Osteocyte (in vitro differentiated cells): Measurements from ENCODE around the gene HOXB5. TPM values are rescaled to one million over a fixed set of nuclear protein-coding genes. Genes with fewer than 3 reads are reported as not detected.

Source experiments
- DNase-seq: peaks from one replicate; pipeline ENCODE4 v3.0.0; 2021; ENCODE audit warnings: mixed read lengths; ENCODE audit not compliant: unreplicated experiment; ENCODE audit errors: extremely low spot score
- H3K27ac Mint-ChIP-seq: one replicate; pipeline ENCODE4 v1.8.0; 2021; ENCODE audit warnings: mild to moderate bottlenecking, mixed read lengths; ENCODE audit not compliant: unreplicated experiment
- H3K27me3 Mint-ChIP-seq: one replicate; pipeline ENCODE4 v1.8.0; 2021; ENCODE audit warnings: mixed read lengths; ENCODE audit not compliant: unreplicated experiment
- H3K36me3 Mint-ChIP-seq: one replicate; pipeline ENCODE4 v1.8.0; 2021; ENCODE audit warnings: mixed read lengths; ENCODE audit not compliant: unreplicated experiment
- H3K4me1 Mint-ChIP-seq: one replicate; pipeline ENCODE4 v1.8.0; 2021; ENCODE audit warnings: mixed read lengths; ENCODE audit not compliant: unreplicated experiment
- H3K4me3 Mint-ChIP-seq: one replicate; pipeline ENCODE4 v1.8.0; 2021; ENCODE audit warnings: mild to moderate bottlenecking, moderate library complexity, mixed read lengths; ENCODE audit not compliant: unreplicated experiment
- H3K9me3 Mint-ChIP-seq: one replicate; pipeline ENCODE4 v1.8.0; 2021; ENCODE audit warnings: mixed read lengths; ENCODE audit not compliant: unreplicated experiment
- CTCF ChIP-seq: fragments of 200-600 bp; sonication (generic); IDR thresholded peaks from 2 replicates; pipeline ENCODE4 v1.5.0; 2021; ENCODE audit warnings: antibody characterized with exemption, mild to moderate bottlenecking, moderate library complexity
- total RNA-seq: library from RNA; stranded (reverse); gene quantifications from 2 replicates; pipeline ENCODE4 v1.2.1, GENCODE V29; 2021

Gene HOXB5
- total RNA-seq, 1 donor from 2014 or later: not detected

- Mint-ChIP-seq H3K27me3 (peaks cover 84% of the 10 kb centered on the region), H3K4me3 (peak overlapping the region; percentile 62), H3K9me3 (no peaks in the 10 kb centered on the region), H3K4me1 (peaks cover 5% of the 10 kb centered on the region), H3K27ac (no peak overlapping the region), H3K36me3 (peaks cover 2% of the 10 kb centered on the region)
- DNase-seq: no peak
- no peak for TF ChIP-seq CTCF
Observed at GRCh38 chr17:48625495-48626244, 32.1 kb upstream of the HOXB5 start.

GRCh38 chr17:48624544-48625494 lies 31.2 kb upstream of the HOXB5 start:
- Mint-ChIP-seq H3K9me3 (no peaks in the 10 kb centered on the region), H3K4me1 (peaks cover 5% of the 10 kb centered on the region), H3K4me3 (peak overlapping the region; percentile 62), H3K36me3 (peaks cover 2% of the 10 kb centered on the region), H3K27ac (no peak overlapping the region), H3K27me3 (peaks cover 84% of the 10 kb centered on the region)
- no peak for TF ChIP-seq CTCF
- no peak for DNase-seq

- no peaks in the 10 kb centered on the region for H3K9me3 Mint-ChIP-seq
- H3K4me1 Mint-ChIP-seq: peaks cover 9% of the 10 kb centered on the region
- DNase-seq: no peak
- peaks cover 82% of the 10 kb centered on the region for H3K27me3 Mint-ChIP-seq
- H3K4me3 Mint-ChIP-seq: no peak overlapping the region
- no peak for TF ChIP-seq CTCF
- H3K36me3 Mint-ChIP-seq: peaks cover 2% of the 10 kb centered on the region
- H3K27ac Mint-ChIP-seq: no peak overlapping the region
Observed at GRCh38 chr17:48624118-48624517, 30.5 kb upstream of the HOXB5 start.

- H3K27ac Mint-ChIP-seq: no peak overlapping the region
Observed at GRCh38 chr17:48623583-48623982, 30.0 kb upstream of the HOXB5 start.

More at GRCh38 chr17:48623583-48623982, 30.0 kb upstream of the HOXB5 start:
- Mint-ChIP-seq H3K4me3 (no peak overlapping the region), H3K36me3 (peaks cover 2% of the 10 kb centered on the region), H3K9me3 (no peaks in the 10 kb centered on the region), H3K4me1 (peaks cover 11% of the 10 kb centered on the region), H3K27me3 (peaks cover 82% of the 10 kb centered on the region)
- no peak for DNase-seq
- TF ChIP-seq CTCF: no peak
